Activated T-cell treated with anti-CD3 and anti-CD28 coated beads, Interleukin-2, amount 50 U/mL, for 24 hours (primary cell): ENCODE measurements around the gene ABCA1.
"Not testable (repeated sequence)": the region's sequence is repeated elsewhere in the genome, so short reads cannot be mapped to it uniquely, and the experiment has no call there.

Experiments used
- DNase-seq: peaks from one replicate; pipeline ENCODE4 v3.0.0-alpha.2; 2020
- H3K27ac Mint-ChIP-seq: 2 replicates; pipeline ENCODE4 v1.8.0; 2020; ENCODE audit warnings: mild to moderate bottlenecking, mixed read lengths
- H3K27me3 Mint-ChIP-seq: 2 replicates; pipeline ENCODE4 v1.8.0; 2020; ENCODE audit warnings: mixed read lengths
- H3K36me3 Mint-ChIP-seq: 2 replicates; pipeline ENCODE4 v1.8.0; 2020; ENCODE audit warnings: low read depth, mixed read lengths
- H3K4me1 Mint-ChIP-seq: 2 replicates; pipeline ENCODE4 v1.8.0; 2020; ENCODE audit warnings: low read depth, mixed read lengths
- H3K4me3 Mint-ChIP-seq: 2 replicates; pipeline ENCODE4 v1.8.0; 2020; ENCODE audit warnings: mild to moderate bottlenecking, moderate library complexity, mixed read lengths
- H3K9me3 Mint-ChIP-seq: 2 replicates; pipeline ENCODE4 v1.8.0; 2020; ENCODE audit warnings: mixed read lengths

ABCA1 gene

DNA sequence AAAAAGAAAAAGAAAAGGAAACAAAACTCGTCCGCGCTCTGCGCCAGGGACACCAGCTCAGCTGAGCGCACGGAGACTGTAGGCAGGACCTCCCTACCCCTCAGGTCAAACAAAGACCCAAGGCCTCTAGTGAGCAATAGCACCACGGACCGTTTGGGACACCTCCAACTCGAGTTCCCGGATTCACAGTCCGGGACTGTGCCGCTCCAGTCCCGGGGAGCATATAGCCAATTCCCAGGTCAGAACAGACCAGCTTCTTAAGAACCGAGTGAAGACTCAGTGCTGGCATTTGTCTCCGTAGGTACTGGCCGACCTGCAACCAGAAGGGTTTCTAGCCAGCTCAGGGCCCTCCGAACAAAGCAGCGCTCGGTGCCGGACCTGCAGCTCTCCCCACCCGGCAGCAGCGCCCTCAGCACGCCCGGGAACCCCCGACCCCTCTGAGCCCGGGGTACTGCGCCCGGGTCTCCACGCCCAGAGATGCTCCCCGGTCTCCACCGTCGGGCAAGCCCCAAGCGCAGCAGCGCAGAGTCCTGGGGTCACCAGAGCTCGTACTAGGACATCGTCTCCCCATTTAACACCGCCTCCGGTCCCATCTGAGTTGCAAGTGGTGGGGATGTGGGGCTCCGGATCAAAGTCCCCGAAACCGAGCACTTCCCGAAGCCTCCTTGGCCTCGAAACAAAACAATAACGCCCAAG is 591 bp downstream of the ABCA1 start:
- peak; percentile 65 for DNase-seq
- Mint-ChIP-seq H3K27ac (peak overlapping the region; percentile 77), H3K4me3 (peak overlapping the region; percentile 84), H3K4me1 (peaks cover 22% of the 10 kb centered on the region), H3K27me3 (peaks cover 20% of the 10 kb centered on the region), H3K9me3 (no peaks in the 10 kb centered on the region), H3K36me3 (no peaks in the 10 kb centered on the region)

DNA sequence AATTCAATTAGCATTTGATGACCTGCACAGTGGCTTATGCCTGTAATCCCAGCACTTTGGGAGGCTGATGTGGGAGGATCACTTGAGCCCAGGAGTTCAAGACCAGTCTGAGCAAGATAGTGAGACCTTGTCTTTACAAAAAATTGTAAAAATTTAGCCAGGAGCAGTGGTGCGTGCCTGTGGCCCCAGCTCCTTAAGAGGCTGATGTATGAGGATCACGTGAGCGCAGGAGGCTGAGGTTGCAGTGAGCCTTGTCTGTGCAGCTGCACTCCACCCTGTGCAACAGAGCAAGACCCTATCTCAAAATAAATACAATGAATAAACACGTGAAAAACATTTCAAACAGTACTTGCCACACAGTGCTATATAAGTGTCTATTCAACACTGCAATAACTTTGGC is 4.2 kb downstream of the ABCA1 start:
- DNase-seq = no peak
- Mint-ChIP-seq H3K4me3 (no peak overlapping the region), H3K27me3 (peaks cover 17% of the 10 kb centered on the region), H3K4me1 (peaks cover 22% of the 10 kb centered on the region), H3K9me3 (no peaks in the 10 kb centered on the region), H3K27ac (no peak overlapping the region), H3K36me3 (no peaks in the 10 kb centered on the region)

DNA sequence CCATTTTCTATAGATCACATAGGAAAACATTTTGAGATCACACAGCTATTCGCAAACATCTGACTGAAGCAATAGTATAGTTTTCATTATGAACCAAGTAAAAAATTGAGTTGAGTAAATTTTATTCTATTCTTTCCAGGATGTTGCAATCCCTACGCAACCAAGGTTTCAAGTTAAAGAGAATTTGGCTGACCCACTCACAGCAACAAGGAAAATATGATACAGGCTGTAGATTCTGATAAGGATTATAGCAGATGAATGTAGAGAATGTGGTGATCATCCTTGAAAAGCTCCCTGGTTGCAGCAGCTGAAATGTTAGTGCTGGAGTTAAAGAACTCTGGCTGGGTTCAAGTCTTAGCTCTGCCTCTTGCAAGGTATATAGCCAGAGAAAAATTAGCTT is 4.7 kb downstream of the ABCA1 start:
- no peak overlapping the region for H3K4me3 Mint-ChIP-seq
- no peaks in the 10 kb centered on the region for H3K36me3 Mint-ChIP-seq
- H3K27ac Mint-ChIP-seq = no peak overlapping the region
- peaks cover 13% of the 10 kb centered on the region for H3K27me3 Mint-ChIP-seq
- H3K9me3 Mint-ChIP-seq = no peaks in the 10 kb centered on the region
- DNase-seq = no peak
- peaks cover 19% of the 10 kb centered on the region for H3K4me1 Mint-ChIP-seq

DNA sequence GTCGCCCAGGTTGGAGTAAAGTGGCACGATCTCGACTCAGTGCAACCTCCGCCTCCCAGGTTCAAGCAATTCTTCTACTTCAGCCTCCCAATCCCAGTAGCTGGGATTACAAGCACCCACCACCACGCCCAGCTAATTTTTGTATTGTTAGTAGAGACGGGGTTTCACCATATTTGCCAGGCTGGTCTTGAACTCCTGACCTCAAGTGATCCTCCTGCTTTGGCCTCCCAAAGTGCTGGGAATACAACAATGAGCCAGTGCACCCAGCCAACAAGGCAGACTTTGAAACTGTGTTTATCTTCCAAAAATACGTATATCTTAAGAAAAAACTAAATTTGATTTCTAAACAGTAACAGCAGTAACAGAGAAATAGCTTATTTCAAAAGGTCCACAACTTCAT is 5.2 kb downstream of the ABCA1 start:
- H3K36me3 Mint-ChIP-seq, H3K27ac Mint-ChIP-seq, DNase-seq, H3K9me3 Mint-ChIP-seq, H3K4me3 Mint-ChIP-seq: not testable (repeated sequence)
- peaks cover 13% of the 10 kb centered on the region for H3K27me3 Mint-ChIP-seq
- H3K4me1 Mint-ChIP-seq = peaks cover 17% of the 10 kb centered on the region

DNA sequence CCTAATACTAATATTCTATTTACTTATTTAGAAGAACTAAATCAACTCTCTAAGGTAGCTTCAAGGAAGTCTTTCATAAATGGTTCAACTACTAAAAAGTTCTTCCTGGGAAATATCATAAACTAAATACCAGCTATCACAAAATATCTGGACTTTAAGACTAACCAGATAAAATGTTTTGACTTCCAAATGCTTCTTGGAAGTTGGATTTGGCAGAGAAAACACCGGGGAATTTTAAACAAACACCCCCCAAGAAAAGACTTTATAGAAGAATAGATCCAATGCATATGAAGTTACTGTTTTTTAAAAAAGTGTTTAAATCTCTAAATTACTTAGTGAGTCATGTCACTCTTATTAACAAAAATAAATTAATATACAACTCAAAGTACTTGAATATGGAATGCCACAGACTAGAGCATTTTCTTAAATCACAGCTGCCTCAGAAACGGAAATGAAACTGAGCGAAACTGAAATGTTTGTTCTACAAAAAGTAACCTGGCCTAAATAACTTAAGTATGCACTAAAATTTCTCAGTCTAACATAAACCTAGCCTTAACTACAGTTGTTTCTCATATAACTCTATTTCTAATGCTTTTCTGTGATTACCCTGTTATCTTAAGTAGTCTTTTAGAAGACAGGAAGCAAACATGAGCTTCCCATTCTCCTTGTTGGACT is 6.8 kb downstream of the ABCA1 start:
- Mint-ChIP-seq H3K9me3 (no peaks in the 10 kb centered on the region), H3K4me1 (peaks cover 6% of the 10 kb centered on the region), H3K36me3 (no peaks in the 10 kb centered on the region), H3K27me3 (peaks cover 8% of the 10 kb centered on the region), H3K27ac (no peak overlapping the region), H3K4me3 (no peak overlapping the region)
- no peak for DNase-seq

DNA sequence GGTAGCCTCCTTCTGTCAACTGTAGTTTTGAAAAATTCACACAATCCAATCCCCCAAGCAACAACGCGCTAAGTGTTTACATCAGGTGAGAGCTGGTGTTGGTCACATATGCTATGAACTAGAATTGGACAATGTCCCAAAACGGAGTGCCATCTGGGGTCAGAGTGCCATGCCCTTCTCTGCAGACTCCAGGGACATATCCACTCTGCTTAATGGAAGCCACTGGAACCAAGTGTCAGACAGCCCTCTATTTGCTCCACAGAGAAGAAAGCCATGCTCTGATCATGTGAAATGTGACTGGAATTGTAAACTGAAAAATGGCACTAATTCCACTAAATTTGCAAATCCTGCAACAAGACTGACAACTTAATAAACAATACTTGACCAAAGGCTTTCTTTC is 12.2 kb downstream of the ABCA1 start:
- DNase-seq = no peak
- no peaks in the 10 kb centered on the region for H3K36me3 Mint-ChIP-seq
- H3K4me3 Mint-ChIP-seq = no peak overlapping the region
- H3K27ac Mint-ChIP-seq = no peak overlapping the region
- peaks cover 7% of the 10 kb centered on the region for H3K4me1 Mint-ChIP-seq
- H3K27me3 Mint-ChIP-seq = no peaks in the 10 kb centered on the region
- no peaks in the 10 kb centered on the region for H3K9me3 Mint-ChIP-seq

DNA sequence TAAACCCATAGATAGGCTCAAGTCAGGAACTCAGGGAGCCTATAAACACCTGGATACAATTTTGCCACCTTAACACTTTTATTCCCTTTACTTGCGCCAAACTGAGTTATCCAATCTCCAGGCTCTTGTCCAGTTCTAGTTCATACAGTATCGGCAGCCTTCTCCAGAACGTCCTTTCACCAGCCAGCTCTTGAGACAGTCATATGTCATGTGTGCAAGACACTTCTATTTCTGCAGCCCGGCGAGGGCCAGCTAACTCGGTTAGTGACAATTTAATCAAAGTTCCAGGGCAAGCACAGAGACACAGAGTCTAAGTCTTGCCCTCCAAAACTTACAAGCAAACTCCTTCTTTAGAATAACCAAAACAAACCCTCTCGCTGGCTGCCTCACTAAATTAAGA is 12.9 kb downstream of the ABCA1 start:
- Mint-ChIP-seq H3K36me3 (no peaks in the 10 kb centered on the region), H3K9me3 (no peaks in the 10 kb centered on the region), H3K4me1 (peaks cover 11% of the 10 kb centered on the region), H3K27me3 (no peaks in the 10 kb centered on the region), H3K27ac (no peak overlapping the region), H3K4me3 (no peak overlapping the region)
- DNase-seq = no peak

DNA sequence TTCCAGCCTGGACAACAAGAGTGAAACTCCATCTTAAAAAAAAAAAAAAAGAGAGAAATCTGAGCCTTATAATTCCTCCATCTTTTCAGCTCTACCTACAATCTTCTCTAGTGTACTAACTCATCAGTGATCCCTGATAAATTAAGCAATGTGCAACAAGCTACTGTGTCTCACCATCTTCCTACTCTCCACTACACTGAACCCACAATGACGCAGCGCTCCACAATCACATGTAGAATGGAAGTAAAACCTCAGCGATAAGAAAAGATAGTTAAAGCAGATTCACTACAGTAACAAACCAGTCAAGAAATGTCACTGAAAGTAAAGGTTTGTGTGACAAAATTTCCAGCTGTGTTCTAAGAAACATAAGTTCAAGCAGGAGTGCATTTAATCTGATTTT is 13.5 kb downstream of the ABCA1 start:
- DNase-seq = no peak
- H3K4me1 Mint-ChIP-seq = peaks cover 17% of the 10 kb centered on the region
- no peak overlapping the region for H3K27ac Mint-ChIP-seq
- no peak overlapping the region for H3K4me3 Mint-ChIP-seq
- H3K27me3 Mint-ChIP-seq = no peaks in the 10 kb centered on the region
- H3K9me3 Mint-ChIP-seq = no peaks in the 10 kb centered on the region
- H3K36me3 Mint-ChIP-seq = no peaks in the 10 kb centered on the region

DNA sequence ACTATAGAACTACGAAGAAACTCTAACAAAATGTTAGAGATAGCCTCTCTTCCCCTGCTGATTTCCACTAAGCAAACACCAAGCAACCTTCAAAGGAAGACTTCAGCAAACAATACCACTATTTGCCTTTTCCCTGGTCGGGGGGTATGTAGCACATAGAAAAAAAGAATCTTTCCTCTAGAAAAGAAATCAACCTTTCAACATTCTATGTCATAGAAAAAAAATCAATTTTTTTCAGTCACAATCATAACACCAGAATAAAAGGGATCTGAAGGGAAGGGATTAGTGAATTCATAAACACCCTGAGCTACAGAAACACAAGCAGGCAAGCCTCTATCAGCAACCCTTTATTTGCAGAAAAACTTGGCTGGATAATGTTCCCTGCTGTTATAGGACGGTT is 15.3 kb downstream of the ABCA1 start:
- no peak for DNase-seq
- no peak overlapping the region for H3K4me3 Mint-ChIP-seq
- no peaks in the 10 kb centered on the region for H3K9me3 Mint-ChIP-seq
- no peaks in the 10 kb centered on the region for H3K27me3 Mint-ChIP-seq
- no peaks in the 10 kb centered on the region for H3K36me3 Mint-ChIP-seq
- H3K4me1 Mint-ChIP-seq = peaks cover 20% of the 10 kb centered on the region
- H3K27ac Mint-ChIP-seq = no peak overlapping the region

DNA sequence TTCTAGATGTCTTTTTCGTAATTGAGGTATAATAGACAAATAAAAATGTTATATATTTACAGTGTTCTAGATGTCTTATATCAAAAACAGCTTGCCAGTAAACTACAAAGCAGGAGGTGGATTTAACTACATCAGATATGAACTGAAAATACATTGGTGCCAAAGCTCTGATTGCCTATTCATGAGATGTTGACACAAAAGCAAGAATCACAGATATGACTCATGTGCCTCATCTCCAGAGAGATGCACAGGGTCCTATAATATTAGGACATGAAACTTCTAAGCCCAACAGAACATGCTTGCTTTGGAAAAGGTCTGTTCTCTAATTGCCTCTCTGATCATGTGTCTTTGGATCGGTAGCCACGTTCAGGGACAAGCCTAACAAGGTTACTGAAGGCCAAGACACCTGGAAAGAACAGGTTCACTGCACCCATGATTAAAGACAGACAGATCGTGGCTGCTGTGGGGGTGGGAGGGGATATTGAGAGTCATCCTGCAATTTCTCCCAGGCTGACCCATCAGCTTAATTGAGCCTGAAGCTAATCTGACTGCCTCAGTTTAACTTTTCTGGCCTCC is 16.8 kb downstream of the ABCA1 start:
- Mint-ChIP-seq H3K4me1 (peaks cover 20% of the 10 kb centered on the region), H3K4me3 (no peak overlapping the region), H3K27ac (no peak overlapping the region), H3K36me3 (no peaks in the 10 kb centered on the region), H3K9me3 (no peaks in the 10 kb centered on the region), H3K27me3 (no peaks in the 10 kb centered on the region)
- no peak for DNase-seq

DNA sequence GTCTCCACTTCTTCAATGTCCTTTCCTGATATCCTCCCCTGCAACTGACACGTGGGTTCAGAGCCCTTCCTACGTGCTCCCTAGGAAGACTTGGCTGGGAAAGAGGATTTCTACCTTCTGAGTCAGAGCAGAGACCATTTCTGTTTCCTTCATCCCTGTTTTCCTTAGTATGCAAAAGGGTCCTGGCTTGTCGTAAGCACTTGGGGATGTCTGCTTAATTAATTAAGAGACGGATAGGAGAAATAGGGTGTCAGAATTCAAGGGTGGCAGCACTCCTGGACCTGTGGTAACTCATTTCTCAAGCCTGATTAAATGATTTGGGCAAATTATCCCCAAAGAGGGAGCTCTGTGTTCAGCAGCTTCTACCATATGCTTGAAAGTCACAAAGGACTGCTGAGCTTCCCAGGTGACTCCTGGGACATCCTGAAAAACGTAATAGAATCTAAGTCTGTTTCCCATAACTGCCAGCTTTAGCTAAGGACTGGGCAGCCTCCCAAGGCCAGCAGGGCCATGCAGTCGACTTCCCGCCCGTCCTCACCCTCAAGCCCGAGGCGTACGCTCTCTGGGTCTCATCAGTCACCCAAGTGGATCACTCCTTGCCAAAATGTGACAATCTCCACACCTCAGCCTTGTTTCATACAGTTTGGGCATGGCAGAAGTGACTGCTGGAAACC is 20.5 kb downstream of the ABCA1 start:
- Mint-ChIP-seq H3K36me3 (no peaks in the 10 kb centered on the region), H3K27me3 (no peaks in the 10 kb centered on the region), H3K27ac (no peak overlapping the region), H3K9me3 (no peaks in the 10 kb centered on the region), H3K4me3 (no peak overlapping the region), H3K4me1 (peaks cover 17% of the 10 kb centered on the region)
- DNase-seq = no peak

DNA sequence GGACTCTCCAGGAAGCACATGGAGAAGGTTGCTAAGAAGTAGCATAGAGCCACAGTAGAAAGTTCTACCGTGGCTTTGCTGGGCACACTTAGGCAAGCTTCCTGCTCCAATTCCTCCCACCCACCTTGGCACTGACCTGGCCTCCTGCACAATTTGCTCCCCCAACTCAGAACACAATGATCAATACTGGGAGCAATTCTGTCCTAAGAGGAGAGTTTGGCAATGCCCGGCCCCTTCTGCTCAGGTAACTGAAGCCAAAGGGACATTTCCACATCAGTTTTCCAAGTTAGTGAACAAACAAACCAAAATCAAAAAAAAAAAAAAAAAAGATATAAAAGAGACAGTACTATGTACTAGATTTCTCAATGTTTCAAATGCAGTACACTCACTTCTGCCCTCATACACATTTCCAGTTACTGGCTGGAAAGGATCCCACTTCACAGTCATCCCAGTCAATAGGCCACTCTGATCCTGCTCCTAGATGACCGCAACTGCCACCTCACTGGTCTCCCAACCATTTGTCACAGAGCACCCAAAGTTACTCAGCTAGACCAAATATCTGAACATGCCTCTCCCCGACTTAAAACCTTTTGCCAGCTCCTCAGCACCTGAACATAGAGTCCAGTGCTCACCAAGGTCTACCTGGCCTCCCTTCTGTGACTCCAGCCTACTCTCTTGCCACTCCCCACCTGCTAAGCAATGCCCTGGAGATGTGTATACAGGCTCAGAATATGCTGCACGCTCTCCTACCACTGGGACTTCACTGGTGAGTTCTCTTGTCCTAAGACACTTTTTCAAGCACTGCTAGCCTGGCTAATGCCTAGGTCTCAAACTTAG is 21.3 kb downstream of the ABCA1 start:
- no peak for DNase-seq

DNA sequence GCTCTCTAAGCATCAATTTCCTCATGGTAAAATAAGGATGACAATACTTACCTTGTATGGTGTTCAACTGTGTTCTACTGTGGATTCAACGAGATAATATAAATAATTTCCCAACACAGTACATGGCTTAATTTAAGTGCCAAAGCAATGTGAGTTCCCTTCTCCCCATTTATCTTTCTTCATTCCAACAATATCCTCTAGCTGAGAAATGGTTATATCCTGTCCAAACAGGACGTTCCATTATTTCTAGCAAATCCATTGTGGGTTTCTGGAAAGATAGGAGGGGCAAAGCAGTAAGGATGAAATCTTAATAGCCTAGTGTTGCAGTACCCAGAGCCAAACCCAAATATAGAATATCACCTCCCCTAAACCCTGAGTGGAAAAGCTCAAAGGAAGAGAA is 22.0 kb downstream of the ABCA1 start:
- Mint-ChIP-seq H3K27ac (no peak overlapping the region), H3K4me1 (peaks cover 14% of the 10 kb centered on the region), H3K4me3 (no peak overlapping the region), H3K9me3 (no peaks in the 10 kb centered on the region), H3K36me3 (no peaks in the 10 kb centered on the region), H3K27me3 (no peaks in the 10 kb centered on the region)
- no peak for DNase-seq

More for the DNA sequence above, 21.3 kb downstream of the ABCA1 start:
- no peak overlapping the region for H3K27ac Mint-ChIP-seq
- H3K4me1 Mint-ChIP-seq = peaks cover 17% of the 10 kb centered on the region
- H3K27me3 Mint-ChIP-seq = no peaks in the 10 kb centered on the region
- H3K9me3 Mint-ChIP-seq = no peaks in the 10 kb centered on the region
- no peaks in the 10 kb centered on the region for H3K36me3 Mint-ChIP-seq
- no peak overlapping the region for H3K4me3 Mint-ChIP-seq

DNA sequence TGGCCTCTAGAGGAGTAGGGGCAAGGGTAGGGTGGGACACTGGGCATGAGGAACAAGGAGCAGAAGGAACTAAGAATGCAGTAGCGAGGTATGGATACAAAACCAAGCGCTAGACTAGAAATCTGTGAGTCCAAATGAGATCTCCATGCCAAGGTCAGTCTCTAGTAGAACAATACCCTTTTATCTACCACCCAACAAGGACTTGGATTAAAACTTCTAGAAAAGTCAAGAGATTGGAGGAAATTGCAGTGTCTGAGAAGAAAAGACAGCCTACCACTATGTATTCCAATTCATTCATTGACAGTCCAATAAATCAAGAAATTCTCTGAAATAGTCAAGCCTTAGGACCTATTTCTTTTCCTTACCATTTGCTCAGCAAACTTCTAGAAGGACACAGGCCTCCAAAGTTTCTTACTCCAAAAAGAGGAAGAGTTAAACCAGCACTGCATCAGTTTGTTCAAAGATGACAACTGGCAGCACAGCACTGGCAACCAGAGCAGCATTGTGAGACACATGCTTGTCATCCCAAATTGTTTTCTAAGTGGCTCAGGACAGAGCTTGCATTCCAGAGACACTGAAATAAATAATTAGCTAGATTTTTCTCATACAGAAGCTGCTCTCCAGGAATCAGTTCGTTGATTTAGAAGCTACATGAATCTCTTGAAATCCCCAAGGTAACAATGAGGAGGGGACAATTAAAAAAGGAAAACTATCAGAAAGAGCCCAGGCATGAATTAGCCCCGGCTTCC is 22.6 kb downstream of the ABCA1 start:
- no peaks in the 10 kb centered on the region for H3K9me3 Mint-ChIP-seq
- H3K4me3 Mint-ChIP-seq = no peak overlapping the region
- no peaks in the 10 kb centered on the region for H3K36me3 Mint-ChIP-seq
- H3K27ac Mint-ChIP-seq = no peak overlapping the region
- no peak for DNase-seq
- no peaks in the 10 kb centered on the region for H3K27me3 Mint-ChIP-seq
- peaks cover 14% of the 10 kb centered on the region for H3K4me1 Mint-ChIP-seq
